Body of pancreas (tissue), 4 donors: ENCODE results near the gene DDIT3. TPM values are rescaled to one million over a fixed set of nuclear protein-coding genes. Genes with fewer than 3 reads are reported as not detected.

ENCODE experiments used
- ATAC-seq: fragments of 150-250 bp; one replicate; pipeline ENCODE4 v1.9.1; 2016
- DNase-seq, 4 donors: peaks; one replicate each; pipeline ENCODE4 v3.0.0-alpha.2; 2019
- H3K27ac ChIP-seq, 4 donors: fragments of 200-600 bp; sonication (generic); 1 replicate in 3 of 4; 2 replicates in 1 of 4; pipeline versions ENCODE4 v1.5.1 to v1.6.1; 2016 to 2019; ENCODE audit warnings: mild to moderate bottlenecking in 1 of 4, mixed read lengths in 1 of 4, moderate library complexity in 1 of 4
- H3K27me3 ChIP-seq, 2 donors: fragments of 200-600 bp; sonication (generic); one replicate each; pipeline ENCODE4 v1.6.0; 2016; ENCODE audit warnings: mild to moderate bottlenecking in 1 of 2
- H3K36me3 ChIP-seq, 2 donors: fragments of 200-600 bp; sonication (generic); replicated peaks in 1 of 2; 2 replicates each; pipeline ENCODE4 v1.5.1; 2016; ENCODE audit warnings: low read depth in 2 of 2; ENCODE audit not compliant: insufficient read depth in 1 of 2
- H3K4me1 ChIP-seq: fragments of 200-600 bp; sonication (generic); one replicate; pipeline ENCODE4 v1.6.0; 2016
- H3K4me3 ChIP-seq, 2 donors: fragments of 200-600 bp; sonication (generic); 1 replicate in 1 of 2; 2 replicates in 1 of 2; pipeline ENCODE4 v1.5.1; 2016 to 2019
- H3K9me3 ChIP-seq, 3 donors: fragments of 200-600 bp; sonication (generic); 1 replicate in 2 of 3; 2 replicates in 1 of 3; pipeline ENCODE4 v1.5.1; 2016
- CTCF ChIP-seq, 7 experiments: fragments of 450-650 bp in 4 of 7; fragments of 200-600 bp in 3 of 7; sonication (generic) in 3 of 7; IDR thresholded peaks; one replicate each; pipeline ENCODE4 v1.5.1; 2016 to 2019; ENCODE audit warnings: antibody characterized with exemption in 7 of 7
- POLR2A ChIP-seq, 3 donors: fragments of 450-650 bp; IDR thresholded peaks; one replicate each; pipeline ENCODE4 v1.6.1; 2016; ENCODE audit warnings: antibody characterized with exemption in 3 of 3, mild to moderate bottlenecking in 2 of 3
- WGBS, 2 donors: methylation state at CpG; one replicate each; pipeline ENCODE4 v1.1.5; 2017; 5-methylcytosine and 5-hydroxymethylcytosine counted together
- intact Hi-C: fragments of 100-400 bp; cut with DNase I; formaldehyde crosslinking; loops from one replicate; pipeline ENCODE4 v1.15.1; 2023
- total RNA-seq, 2 donors: library from RNA; depleted of rRNA; stranded (reverse); fragments of >200 nt; gene quantifications; one replicate each; pipeline ENCODE4 v1.1.0, GENCODE V29; 2016

Gene DDIT3
- total RNA-seq, 2 donors from 2014 or later = 7.3 to 12.7 TPM

DNA sequence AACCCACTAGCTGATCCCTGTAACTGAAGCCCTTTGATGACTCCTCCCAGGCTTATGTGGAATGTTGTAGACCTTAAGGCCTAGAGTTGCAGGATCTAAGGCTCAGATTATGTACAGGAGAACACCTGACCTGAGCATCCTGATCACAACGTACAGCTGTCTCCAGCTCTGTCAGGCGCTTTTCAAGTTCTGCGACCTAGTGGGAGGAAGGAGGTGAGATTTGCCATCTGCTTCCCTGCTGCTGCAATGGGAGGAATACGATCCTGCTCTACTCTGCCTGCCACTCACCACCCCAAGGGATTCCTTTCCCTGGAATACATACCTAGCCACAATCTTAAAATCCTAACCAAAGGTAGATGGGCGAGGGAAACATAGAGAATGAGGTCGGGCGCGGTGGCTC is 12.8 kb upstream of the DDIT3 start:
- DNase-seq (no peak), ATAC-seq (no peak)
- no peak overlapping the region for H3K27ac ChIP-seq
- no peaks in the 10 kb centered on the region for H3K27me3 ChIP-seq
- H3K36me3 ChIP-seq = peaks cover 16 to 40% of the 10 kb centered on the region in 2 donors
- TF ChIP-seq POLR2A (IDR thresholded peaks at IDR 0.05) (no peak), CTCF (IDR thresholded peaks at IDR 0.05) (no peak)
- no peaks in the 10 kb centered on the region for H3K9me3 ChIP-seq
- intact Hi-C loops = no loop called here
- H3K4me3 ChIP-seq = no peak overlapping the region
- no peaks in the 10 kb centered on the region for H3K4me1 ChIP-seq
- WGBS, 2 donors = 89 to 91% methylated on average over 8 of the region's 8 CpGs

DNA sequence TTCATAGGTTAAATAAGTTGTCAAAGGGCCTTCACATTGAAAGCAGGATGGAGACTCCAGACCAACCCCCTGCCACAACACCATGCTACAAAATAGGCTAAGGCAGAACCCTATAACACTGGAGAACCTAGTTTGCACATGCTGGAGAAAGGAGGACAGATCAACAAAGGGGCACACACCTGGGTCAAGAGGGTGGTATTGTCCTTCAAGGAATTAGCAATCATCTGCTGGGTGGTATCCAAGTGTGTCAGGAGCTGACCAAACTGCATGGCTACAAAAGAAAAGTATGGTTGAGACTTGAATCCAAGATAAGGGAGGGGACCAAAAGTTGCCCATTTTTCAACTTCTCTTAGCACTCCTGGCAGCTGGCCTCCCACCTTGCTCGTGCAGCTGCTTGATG is 11.5 kb upstream of the DDIT3 start:
- DNase-seq (no peak), ATAC-seq (no peak)
- no peak for TF ChIP-seq POLR2A (IDR thresholded peaks at IDR 0.05)
- TF ChIP-seq CTCF (IDR thresholded peaks at IDR 0.05) = no peak
- Histone ChIP-seq H3K27me3 (no peaks in the 10 kb centered on the region), H3K9me3 (no peaks in the 10 kb centered on the region), H3K4me1 (no peaks in the 10 kb centered on the region), H3K27ac (no peak overlapping the region), H3K4me3 (no peak overlapping the region), H3K36me3 (peaks cover 16 to 48% of the 10 kb centered on the region in 2 donors)
- intact Hi-C loops = no loop called here
- 50 to 71% methylated on average over 1 of the region's 1 CpG for WGBS, 2 donors

GRCh38 chr12:57530396-57531142 is 10.3 kb upstream of the DDIT3 start:
- no peak for ATAC-seq
- Histone ChIP-seq H3K4me3 (no peak overlapping the region), H3K27ac (no peak overlapping the region), H3K36me3 (peaks cover 16 to 48% of the 10 kb centered on the region in 2 donors), H3K27me3 (no peaks in the 10 kb centered on the region), H3K4me1 (peaks cover 5% of the 10 kb centered on the region), H3K9me3 (no peaks in the 10 kb centered on the region)
- WGBS, 2 donors = 76 to 82% methylated on average over 5 of the region's 5 CpGs
- no peak for DNase-seq
- intact Hi-C loops = no loop called here
- no peak for TF ChIP-seq POLR2A (IDR thresholded peaks at IDR 0.05)

DNA sequence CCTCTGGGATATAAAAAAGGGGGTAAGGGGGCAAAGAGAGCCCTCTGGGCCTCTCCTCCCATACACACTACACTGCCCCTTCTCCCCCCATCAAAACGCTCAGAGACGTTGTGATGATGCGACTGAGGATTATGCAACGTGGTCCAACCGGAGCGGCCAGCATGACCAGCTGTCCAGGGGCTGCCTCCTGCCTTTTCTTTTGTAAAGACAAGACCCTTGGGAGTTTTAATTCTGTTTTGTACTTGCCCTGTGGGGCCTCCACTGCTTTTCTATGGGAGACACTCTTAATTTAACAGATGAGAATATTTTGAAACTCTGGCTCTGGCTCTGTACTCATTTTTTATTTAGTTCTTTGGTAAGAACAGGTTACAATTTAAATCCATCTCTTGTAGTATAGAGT is 9.5 kb upstream of the DDIT3 start:
- intact Hi-C loops = no loop called here
- Histone ChIP-seq H3K27ac (no peak overlapping the region), H3K36me3 (peaks cover 16 to 47% of the 10 kb centered on the region in 2 donors), H3K9me3 (no peaks in the 10 kb centered on the region), H3K4me1 (peaks cover 12% of the 10 kb centered on the region), H3K27me3 (no peaks in the 10 kb centered on the region), H3K4me3 (no peak overlapping the region)
- ATAC-seq (no peak), DNase-seq (no peak)
- TF ChIP-seq POLR2A (IDR thresholded peaks at IDR 0.05) = no peak
- 79 to 80% methylated on average over 6 of the region's 6 CpGs for WGBS, 2 donors

DNA sequence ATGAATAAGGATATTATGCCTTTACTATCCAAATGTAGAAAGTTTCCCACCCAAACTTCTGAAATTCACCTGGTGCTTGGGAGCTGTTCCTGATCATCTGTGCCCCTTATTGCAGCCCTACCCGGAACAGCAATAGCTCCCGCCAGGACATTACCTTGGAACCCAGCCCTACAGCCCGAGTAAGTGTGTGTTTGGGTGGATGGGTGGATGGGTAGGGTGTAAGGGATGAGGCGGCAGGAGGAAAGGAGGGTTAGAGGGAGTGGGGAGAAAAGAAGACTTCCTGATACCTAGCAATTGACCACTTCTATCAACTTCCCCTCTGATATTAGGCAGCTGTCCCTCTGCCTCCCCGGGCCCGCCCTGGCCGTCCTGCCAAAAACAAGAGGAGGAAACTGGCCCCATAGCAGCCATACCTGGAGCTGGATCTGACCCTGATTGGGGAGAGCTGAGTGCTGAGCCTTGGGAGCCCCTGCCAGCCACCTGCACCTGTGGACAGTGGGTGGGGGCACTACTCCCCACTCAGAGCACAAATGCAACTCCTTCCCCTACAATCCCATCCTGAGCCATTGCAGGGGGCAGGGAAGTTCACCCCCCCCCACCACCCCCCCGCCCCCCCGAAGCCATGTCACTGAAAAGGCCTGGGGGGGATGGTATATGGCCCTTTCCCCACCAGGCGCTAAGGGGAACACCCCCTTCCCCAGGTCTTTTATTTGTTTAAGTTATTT is 8.7 kb upstream of the DDIT3 start:
- Histone ChIP-seq H3K4me1 (peaks cover 20% of the 10 kb centered on the region), H3K36me3 (peaks cover 14 to 44% of the 10 kb centered on the region in 2 donors), H3K27ac (no peak overlapping the region), H3K4me3 (no peak overlapping the region), H3K9me3 (no peaks in the 10 kb centered on the region), H3K27me3 (no peaks in the 10 kb centered on the region)
- ATAC-seq (no peak), DNase-seq (no peak)
- WGBS, 2 donors = 66 to 75% methylated on average over 9 to 10 of the region's 10 CpGs
- TF ChIP-seq CTCF (IDR thresholded peaks at IDR 0.05) (no peak), POLR2A (IDR thresholded peaks at IDR 0.05) (no peak)
- intact Hi-C loops = no loop called here
